RWPE1 (cell line): ENCODE data around the gene ZNF146.
A peak's percentile ranks its signal among the peaks of the same experiment; 100 is the strongest.
"Not testable (repeated sequence)": the region's sequence is repeated elsewhere in the genome, so short reads cannot be mapped to it uniquely, and the experiment has no call there.

ENCODE experiments used
- CTCF ChIA-PET: fragments of 350-600 bp; sonication (Branson Sonifier 250); formaldehyde crosslinking; extraction: SDS; loops from one replicate; lab custom pipeline; 2021; lab: Yijun Ruan, JAX
- POLR2A ChIA-PET: fragments of 400-600 bp; formaldehyde crosslinking; extraction: SDS; loops from one replicate; lab custom pipeline; 2020; ENCODE audit warnings: antibody characterized with exemption; ENCODE audit not compliant: low non-redundant PET; lab: Yijun Ruan, JAX
- DNase-seq: peaks from one replicate; pipeline ENCODE4 v3.0.0; 2012; ENCODE audit warnings: low spot score
- H3K27ac ChIP-seq: fragments of 450-650 bp; 2 replicates; pipeline ENCODE4 v1.5.1; 2017
- TF ChIP-seq, protein P1 (sequence below): fragments of 450-650 bp; conservative IDR thresholded peaks from 2 replicates; pipeline ENCODE4 v1.5.1; 2017; ENCODE audit warnings: low read depth, mild to moderate bottlenecking

Gene ZNF146

DNA sequence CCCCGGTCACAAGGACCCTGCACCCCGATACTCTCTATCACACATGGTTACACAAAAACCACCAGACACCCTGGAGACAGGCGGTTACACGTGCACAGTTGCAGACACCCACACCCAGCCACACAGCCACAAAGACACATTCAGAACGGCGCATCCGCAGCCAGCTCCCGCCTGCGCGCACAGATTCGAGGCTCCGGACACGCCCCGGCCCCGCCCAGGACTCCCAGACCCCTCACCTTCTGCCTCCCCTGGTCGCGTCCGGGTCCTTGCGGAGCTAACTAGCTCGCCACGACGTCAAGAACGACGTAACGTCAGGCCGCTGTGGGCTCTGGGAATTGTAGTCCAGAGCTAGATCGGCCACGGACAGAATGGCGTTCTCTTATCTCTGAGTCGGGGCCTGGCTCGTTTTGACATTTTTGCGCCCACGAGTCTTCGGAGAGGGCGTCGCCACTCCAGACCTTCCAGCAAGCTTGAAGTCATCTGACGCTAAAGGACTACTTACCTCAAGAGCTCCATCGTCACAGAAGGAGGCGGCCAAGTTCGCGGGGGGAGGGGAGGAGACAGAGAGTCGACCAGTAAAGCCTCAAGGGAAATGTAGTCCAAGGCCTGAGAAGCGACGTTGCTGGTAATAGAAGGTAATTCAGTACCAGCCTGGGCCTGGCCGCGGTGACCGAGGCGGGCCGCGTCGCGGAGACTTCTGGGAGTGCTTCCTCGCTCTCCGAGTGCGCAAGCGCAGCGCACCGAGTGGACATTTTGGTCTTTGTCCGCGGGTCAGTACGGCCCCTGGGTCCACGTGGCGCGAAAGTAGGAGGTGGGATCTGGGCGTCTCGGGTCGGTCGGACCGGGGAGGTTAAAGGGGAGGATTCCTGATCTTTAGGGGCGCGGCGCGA lies at the start of gene ZNF146, which contains the start of gene ZNF565:
ZNF146 (plus strand) TSS at position 721 of the 890 bp plus-strand sequence. CDS start 21,335 bp downstream, outside the sequence.
ZNF565 (minus strand) TSS at position 280 of the 890 bp plus-strand sequence. CDS start 12,680 bp downstream, outside the sequence.
- CTCF ChIA-PET = no interaction called here
- peak; percentile 92 for DNase-seq
- POLR2A ChIA-PET = interaction anchor here (0.5 to 0.6 kb wide), 2 partner anchors 42 to 137 kb away, joined by 3 to 6 read pairs; no protein-coding TSS in a partner anchor

DNA sequence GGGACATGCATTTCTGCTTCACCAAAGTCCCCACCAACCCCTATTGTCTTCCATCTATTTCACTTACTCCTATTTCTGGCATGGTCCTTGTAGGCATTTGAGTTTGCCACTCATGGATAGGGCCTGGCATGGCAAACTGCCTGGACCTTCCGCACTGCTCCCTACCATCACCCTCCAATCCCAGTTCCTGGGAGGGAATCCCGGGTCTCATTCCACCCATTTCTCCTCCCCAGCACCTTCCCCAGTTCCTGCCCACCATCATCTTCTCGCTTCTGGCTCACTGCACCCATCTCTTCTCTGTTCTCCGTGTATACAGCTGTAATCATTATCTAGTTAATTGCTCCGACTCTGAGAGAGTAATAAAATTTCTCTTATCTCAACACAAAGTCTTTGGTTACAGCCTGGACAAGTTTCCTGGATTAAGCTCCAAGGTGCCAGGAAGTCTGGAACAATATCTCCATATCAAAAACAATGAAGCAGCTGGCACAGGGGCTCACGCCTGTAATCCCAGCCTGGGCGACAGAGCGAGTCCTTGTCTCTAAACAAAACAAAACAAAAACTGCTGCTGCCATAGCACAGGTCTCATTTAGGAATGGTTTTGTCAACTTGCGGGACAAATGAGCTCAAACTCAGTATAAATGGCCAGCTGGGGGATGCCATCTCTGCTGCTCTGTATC lies 45.7 kb upstream of the ZNF146 start:
- TF ChIP-seq, protein P1, sequence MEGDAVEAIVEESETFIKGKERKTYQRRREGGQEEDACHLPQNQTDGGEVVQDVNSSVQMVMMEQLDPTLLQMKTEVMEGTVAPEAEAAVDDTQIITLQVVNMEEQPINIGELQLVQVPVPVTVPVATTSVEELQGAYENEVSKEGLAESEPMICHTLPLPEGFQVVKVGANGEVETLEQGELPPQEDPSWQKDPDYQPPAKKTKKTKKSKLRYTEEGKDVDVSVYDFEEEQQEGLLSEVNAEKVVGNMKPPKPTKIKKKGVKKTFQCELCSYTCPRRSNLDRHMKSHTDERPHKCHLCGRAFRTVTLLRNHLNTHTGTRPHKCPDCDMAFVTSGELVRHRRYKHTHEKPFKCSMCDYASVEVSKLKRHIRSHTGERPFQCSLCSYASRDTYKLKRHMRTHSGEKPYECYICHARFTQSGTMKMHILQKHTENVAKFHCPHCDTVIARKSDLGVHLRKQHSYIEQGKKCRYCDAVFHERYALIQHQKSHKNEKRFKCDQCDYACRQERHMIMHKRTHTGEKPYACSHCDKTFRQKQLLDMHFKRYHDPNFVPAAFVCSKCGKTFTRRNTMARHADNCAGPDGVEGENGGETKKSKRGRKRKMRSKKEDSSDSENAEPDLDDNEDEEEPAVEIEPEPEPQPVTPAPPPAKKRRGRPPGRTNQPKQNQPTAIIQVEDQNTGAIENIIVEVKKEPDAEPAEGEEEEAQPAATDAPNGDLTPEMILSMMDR = no peak
- no peak for DNase-seq
- POLR2A ChIA-PET = no interaction called here
- peak overlapping the region; percentile 11; the same call in 1 of the 2 replicates for H3K27ac ChIP-seq
- CTCF ChIA-PET = interaction anchor here (5.5 kb wide), 1 partner anchor 41 kb away, joined by 32 read pairs; no protein-coding TSS in a partner anchor

More for the DNA sequence above, at the start of gene ZNF146, which contains the start of gene ZNF565:
- H3K27ac ChIP-seq = peak within 1 kb of the TSS; percentile 92
- TF ChIP-seq, protein P1 = no peak

DNA sequence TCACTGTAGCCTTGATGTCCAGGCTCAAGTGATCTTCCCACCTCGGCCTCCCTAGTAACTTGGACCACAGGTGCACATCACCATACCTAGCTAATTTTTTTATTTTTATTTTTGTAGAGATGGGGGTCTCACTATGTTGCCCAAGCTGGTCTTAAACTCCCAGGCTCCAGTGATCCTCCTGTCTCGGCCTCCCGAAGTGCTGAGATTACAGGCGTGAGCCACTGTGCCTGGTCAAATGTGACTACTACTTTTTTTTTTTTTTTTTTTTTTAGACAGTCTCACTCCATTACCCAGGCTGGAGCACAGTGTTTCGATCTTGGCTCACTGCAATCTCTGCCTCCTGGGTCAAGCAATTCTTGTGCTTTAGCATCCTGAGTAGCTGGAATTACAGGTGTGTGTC lies 42.1 kb upstream of the ZNF146 start:
- H3K27ac ChIP-seq = no peak overlapping the region
- ChIA-PET CTCF (interaction anchor here (5.5 kb wide), 1 partner anchor 45 kb away, joined by 32 read pairs; no protein-coding TSS in a partner anchor), POLR2A (interaction anchor here (0.5 to 0.7 kb wide), 2 partner anchors 42 kb away, joined by 6 to 8 read pairs; partner anchors contain the start of gene ZNF565)
- no peak for DNase-seq
- TF ChIP-seq, protein P1 = no peak

DNA sequence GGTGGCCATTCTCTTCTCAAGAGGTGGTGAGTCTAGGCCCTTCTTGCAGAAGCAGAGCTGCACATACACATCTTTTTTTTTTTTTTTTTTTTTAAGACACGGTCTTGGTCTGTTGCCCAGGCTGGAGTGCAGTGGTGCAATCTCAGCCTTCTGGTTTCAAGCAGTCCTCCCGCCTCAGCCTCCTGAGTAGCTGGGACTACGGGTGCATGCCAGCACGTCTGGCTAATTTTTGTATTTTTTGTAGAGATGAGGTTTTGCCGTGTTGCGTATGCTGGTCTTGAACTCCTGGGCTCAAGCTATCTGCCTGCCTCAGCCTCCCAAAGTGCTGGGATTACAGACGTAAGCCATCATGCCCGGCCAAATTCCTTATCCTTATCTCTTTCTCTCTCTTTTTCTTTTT lies 41.1 kb upstream of the ZNF146 start:
- CTCF ChIA-PET = not testable (repeated sequence)

DNA sequence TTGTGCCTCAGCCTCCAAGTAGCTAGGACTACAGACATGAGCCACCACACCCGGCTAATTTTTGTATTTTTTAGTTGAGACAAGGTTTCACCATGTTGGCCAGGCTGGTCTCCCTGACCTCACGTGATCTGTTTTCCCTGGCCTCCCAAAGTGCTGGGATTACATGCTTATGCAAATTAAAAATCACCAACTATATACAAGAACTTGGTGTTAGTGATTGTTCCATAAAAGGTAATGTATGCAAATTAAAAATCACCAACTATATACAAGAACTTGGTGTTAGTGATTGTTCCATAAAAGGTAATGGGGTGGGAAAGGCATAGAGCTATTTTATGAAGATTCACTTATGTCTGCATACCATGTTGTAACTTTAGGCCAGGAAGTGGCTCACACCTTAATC lies 35.8 kb upstream of the ZNF146 start:
- CTCF ChIA-PET, DNase-seq: not testable (repeated sequence)

More for the DNA sequence above, 41.1 kb upstream of the ZNF146 start:
- POLR2A ChIA-PET = interaction anchor here (0.7 kb wide), 1 partner anchor 485 kb away, joined by 7 read pairs; no protein-coding TSS in a partner anchor
- H3K27ac ChIP-seq, DNase-seq: not testable (repeated sequence)

DNA sequence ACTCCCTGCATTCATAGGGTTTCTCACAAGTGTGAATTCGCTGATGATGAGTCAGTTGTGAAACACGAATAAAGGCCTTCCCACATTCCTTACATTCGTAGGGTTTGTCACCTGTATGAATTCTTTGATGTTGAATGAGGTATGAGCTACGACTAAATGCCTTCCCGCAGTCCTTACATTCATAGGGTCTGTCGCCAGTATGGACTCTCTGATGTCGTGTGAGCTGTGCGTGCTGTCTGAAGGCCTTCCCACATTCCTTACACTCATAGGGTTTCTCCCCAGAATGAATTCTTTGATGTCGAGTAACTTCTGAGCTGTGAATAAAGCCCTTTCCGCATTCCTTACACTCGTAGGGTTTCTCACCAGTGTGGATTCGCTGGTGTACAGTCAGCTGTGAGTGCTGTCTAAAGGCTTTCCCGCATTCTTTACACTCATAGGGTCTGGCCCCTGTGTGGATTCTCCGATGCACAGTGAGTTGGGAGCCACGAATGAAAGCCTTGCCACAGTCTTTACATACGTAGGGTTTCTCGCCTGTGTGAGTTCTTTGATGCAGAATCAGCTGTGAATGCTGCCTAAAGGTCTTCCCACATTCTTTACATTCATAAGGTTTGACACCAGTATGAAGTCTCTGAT lies 32.2 kb upstream of the ZNF146 start:
- CTCF ChIA-PET = interaction anchor here (0.7 to 1.7 kb wide), 2 partner anchors 55 to 56 kb away, joined by 3 to 5 read pairs; no protein-coding TSS in a partner anchor
- POLR2A ChIA-PET = no interaction called here
- H3K27ac ChIP-seq = no peak overlapping the region
- peak; percentile 24 for DNase-seq
- TF ChIP-seq, protein P1 = no peak

More for the DNA sequence above, 35.8 kb upstream of the ZNF146 start:
- POLR2A ChIA-PET, H3K27ac ChIP-seq: not testable (repeated sequence)
